ENCODE results near the gene LAMTOR1. TPM values are rescaled to one million over a fixed set of nuclear protein-coding genes. Genes with fewer than 3 reads are reported as not detected.
A peak's percentile ranks its signal among the peaks of the same experiment; 100 is the strongest.

Gene LAMTOR1
- total and polyA plus RNA-seq, 2 donors (not counting 1 experiment from before 2014, with no cell fraction given), result 71.0 to 104 TPM

- ChIA-PET CTCF (interaction anchor here (1.5 kb wide), 1 partner anchor 24 kb away, joined by 4 read pairs; no protein-coding TSS in a partner anchor), POLR2A (no interaction called here)
- TF ChIP-seq EZH2 (IDR thresholded peaks at IDR 0.05; ENCODE audit: borderline replicate concordance, insufficient read depth, low read depth, low read length, poor library complexity, severe bottlenecking), result no peak
- TF ChIP-seq, protein P1, sequence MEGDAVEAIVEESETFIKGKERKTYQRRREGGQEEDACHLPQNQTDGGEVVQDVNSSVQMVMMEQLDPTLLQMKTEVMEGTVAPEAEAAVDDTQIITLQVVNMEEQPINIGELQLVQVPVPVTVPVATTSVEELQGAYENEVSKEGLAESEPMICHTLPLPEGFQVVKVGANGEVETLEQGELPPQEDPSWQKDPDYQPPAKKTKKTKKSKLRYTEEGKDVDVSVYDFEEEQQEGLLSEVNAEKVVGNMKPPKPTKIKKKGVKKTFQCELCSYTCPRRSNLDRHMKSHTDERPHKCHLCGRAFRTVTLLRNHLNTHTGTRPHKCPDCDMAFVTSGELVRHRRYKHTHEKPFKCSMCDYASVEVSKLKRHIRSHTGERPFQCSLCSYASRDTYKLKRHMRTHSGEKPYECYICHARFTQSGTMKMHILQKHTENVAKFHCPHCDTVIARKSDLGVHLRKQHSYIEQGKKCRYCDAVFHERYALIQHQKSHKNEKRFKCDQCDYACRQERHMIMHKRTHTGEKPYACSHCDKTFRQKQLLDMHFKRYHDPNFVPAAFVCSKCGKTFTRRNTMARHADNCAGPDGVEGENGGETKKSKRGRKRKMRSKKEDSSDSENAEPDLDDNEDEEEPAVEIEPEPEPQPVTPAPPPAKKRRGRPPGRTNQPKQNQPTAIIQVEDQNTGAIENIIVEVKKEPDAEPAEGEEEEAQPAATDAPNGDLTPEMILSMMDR (IDR thresholded peaks at IDR 0.05), result no peak
- Histone ChIP-seq H2AFZ (ENCODE audit: insufficient read depth, low read depth, low read length, poor library complexity, severe bottlenecking) (no peak overlapping the region), H3K79me2 (ENCODE audit: control insufficient read depth, insufficient read depth, low read length) (peaks cover 34% of the 10 kb centered on the region), H3K9ac (ENCODE audit: low read length) (no peak overlapping the region), H4K20me1 (ENCODE audit: control insufficient read depth, insufficient read depth, low read length, poor library complexity, severe bottlenecking) (no peaks in the 10 kb centered on the region), H3K9me3 (ENCODE audit: control extremely low read depth in 1 of 3, control insufficient read depth in 2 of 3, insufficient read depth in 1 of 3, low read length in 2 of 3) (no peaks in the 10 kb centered on the region), H3K4me3 (ENCODE audit: control extremely low read depth in 1 of 5, extremely low read depth in 1 of 5, insufficient read depth in 1 of 5, low read depth in 2 of 5, low read length in 4 of 5) (no peak overlapping the region), H3K4me2 (replicated peaks; ENCODE audit: low read depth, low read length, poor library complexity, severe bottlenecking) (no peak overlapping the region), H3K27ac (ENCODE audit: low read length in 2 of 2) (no peak overlapping the region), H3K27me3 (replicated peaks in 1 of 4; ENCODE audit: control extremely low read depth in 1 of 4, control insufficient read depth in 3 of 4, insufficient read depth in 4 of 4, low read length in 3 of 4) (no peaks in the 10 kb centered on the region), H3K36me3 (replicated peaks in 1 of 2; ENCODE audit: control extremely low read depth in 1 of 2, control insufficient read depth in 1 of 2, extremely low read depth in 1 of 2, insufficient read depth in 2 of 2, low read length in 1 of 2) (peaks cover 0 to 3% of the 10 kb centered on the region in 2 experiments), H3K4me1 (ENCODE audit: control insufficient read depth in 2 of 2, insufficient read depth in 2 of 2, low read length in 2 of 2) (peaks cover 15 to 22% of the 10 kb centered on the region in 2 donors)
- DNase-seq (no peak), ATAC-seq (ENCODE audit: low read depth) (no peak)
- Mint-ChIP-seq H3K27me3 (no peaks in the 10 kb centered on the region), H3K9me3 (ENCODE audit: insufficient read depth) (no peaks in the 10 kb centered on the region), H3K4me1 (peaks cover 16% of the 10 kb centered on the region), H3K27ac (no peak overlapping the region), H3K4me3 (no peak overlapping the region)
- intact Hi-C loops (cut with micrococcal nuclease), result no loop called here
Measured at GRCh38 chr11:72066855-72067254, 36.2 kb downstream of the LAMTOR1 start.

- Mint-ChIP-seq H3K4me3 (peak overlapping the region; percentile 9), H3K9me3 (ENCODE audit: insufficient read depth) (no peaks in the 10 kb centered on the region), H3K4me1 (peaks cover 7% of the 10 kb centered on the region), H3K27ac (peak overlapping the region; percentile 78), H3K27me3 (no peaks in the 10 kb centered on the region)
- H3K27me3 ChIP-seq (replicated peaks in 1 of 4; ENCODE audit: control extremely low read depth in 1 of 4, control insufficient read depth in 3 of 4, insufficient read depth in 4 of 4, low read length in 3 of 4), result no peaks in the 10 kb centered on the region
- peak overlapping the region in 3 of 5 experiments; percentile 7 to 49 (median 22) for H3K4me3 ChIP-seq (ENCODE audit: control extremely low read depth in 1 of 5, extremely low read depth in 1 of 5, insufficient read depth in 1 of 5, low read depth in 2 of 5, low read length in 4 of 5)
- no peaks in the 10 kb centered on the region for H3K9me3 ChIP-seq (ENCODE audit: control extremely low read depth in 1 of 3, control insufficient read depth in 2 of 3, insufficient read depth in 1 of 3, low read length in 2 of 3)
- peak overlapping the region; percentile 47 to 62 for H3K27ac ChIP-seq (ENCODE audit: low read length in 2 of 2)
- H3K4me2 ChIP-seq (replicated peaks; ENCODE audit: low read depth, low read length, poor library complexity, severe bottlenecking), result peak overlapping the region; percentile 62
- intact Hi-C loops (cut with micrococcal nuclease), result no loop called here
- peaks cover 19% of the 10 kb centered on the region for H3K79me2 ChIP-seq (ENCODE audit: control insufficient read depth, insufficient read depth, low read length)
- ATAC-seq (ENCODE audit: low read depth), result no peak
- 69% methylated on average over 2 of the region's 5 CpGs for WGBS (ENCODE audit: insufficient coverage)
- POLR2A ChIA-PET, result interaction anchor here (0.6 kb wide), 1 partner anchor 22 kb away, joined by 4 read pairs; no protein-coding TSS in a partner anchor
- H2AFZ ChIP-seq (ENCODE audit: insufficient read depth, low read depth, low read length, poor library complexity, severe bottlenecking), result peak overlapping the region; percentile 57
- H3K4me1 ChIP-seq (ENCODE audit: control insufficient read depth in 2 of 2, insufficient read depth in 2 of 2, low read length in 2 of 2), result peaks cover 7 to 10% of the 10 kb centered on the region in 2 donors
- TF ChIP-seq, protein P1 (IDR thresholded peaks at IDR 0.05), result no peak
- TF ChIP-seq EZH2 (IDR thresholded peaks at IDR 0.05; ENCODE audit: borderline replicate concordance, insufficient read depth, low read depth, low read length, poor library complexity, severe bottlenecking), result no peak
- peak; percentile 63 for DNase-seq
- H3K36me3 ChIP-seq (replicated peaks in 1 of 2; ENCODE audit: control extremely low read depth in 1 of 2, control insufficient read depth in 1 of 2, extremely low read depth in 1 of 2, insufficient read depth in 2 of 2, low read length in 1 of 2), result peaks cover 0 to 3% of the 10 kb centered on the region in 2 experiments
- no peaks in the 10 kb centered on the region for H4K20me1 ChIP-seq (ENCODE audit: control insufficient read depth, insufficient read depth, low read length, poor library complexity, severe bottlenecking)
- CTCF ChIA-PET, result interaction anchor here (0.7 to 2.1 kb wide), 9 partner anchors 10 to 83 kb away, joined by 3 to 8 read pairs (median 3); no protein-coding TSS in a partner anchor
- peak overlapping the region; percentile 40 for H3K9ac ChIP-seq (ENCODE audit: low read length)
Measured at GRCh38 chr11:72061739-72062396, 41.2 kb downstream of the LAMTOR1 start.

All from B cell (primary cell).